Omental fat pad (tissue), 4 donors: Measurements from ENCODE around the gene CAMKK1. TPM values are rescaled to one million over a fixed set of nuclear protein-coding genes. Genes with fewer than 3 reads are reported as not detected.

ENCODE experiments used
- ATAC-seq: fragments of 150-250 bp; one replicate; pipeline ENCODE4 v1.9.1; 2016; ENCODE audit warnings: mild to moderate bottlenecking, moderate library complexity; ENCODE audit not compliant: low FRiP score
- DNase-seq: peaks from one replicate; pipeline ENCODE4 v3.0.0-alpha.2; 2019; ENCODE audit warnings: low spot score
- CTCF ChIP-seq, 3 donors: fragments of 450-650 bp; IDR thresholded peaks; one replicate each; pipeline ENCODE4 v1.5.1; 2016 to 2017; ENCODE audit warnings: antibody characterized with exemption in 3 of 3, mild to moderate bottlenecking in 3 of 3, moderate library complexity in 2 of 3
- total RNA-seq, 4 donors: library from RNA; depleted of rRNA; stranded (reverse); fragments of >200 nt; gene quantifications; one replicate each; pipeline ENCODE4 v1.1.0, GENCODE V29; 2016

Gene CAMKK1
- total RNA-seq, 4 donors from 2014 or later: 4.3 to 9.9 (median 8.2) TPM

- DNase-seq (no peak), ATAC-seq (no peak)
- TF ChIP-seq CTCF (IDR thresholded peaks at IDR 0.05): no peak
Observed at GRCh38 chr17:3905017-3905520, 12.2 kb upstream of the CAMKK1 start.

GRCh38 chr17:3904501-3904900, 11.6 kb upstream of the CAMKK1 start:
- ATAC-seq: no peak

GRCh38 chr17:3903881-3904290, 11.0 kb upstream of the CAMKK1 start:
- ATAC-seq (no peak), DNase-seq (no peak)
- no peak for TF ChIP-seq CTCF (IDR thresholded peaks at IDR 0.05)

More at GRCh38 chr17:3904501-3904900, 11.6 kb upstream of the CAMKK1 start:
- no peak for DNase-seq
- no peak for TF ChIP-seq CTCF (IDR thresholded peaks at IDR 0.05)

GRCh38 chr17:3903051-3903825, 10.4 kb upstream of the CAMKK1 start:
- no peak for TF ChIP-seq CTCF (IDR thresholded peaks at IDR 0.05)
- no peak for ATAC-seq
- no peak for DNase-seq

- no peak for TF ChIP-seq CTCF (IDR thresholded peaks at IDR 0.05)
- DNase-seq (no peak), ATAC-seq (no peak)
Observed at GRCh38 chr17:3900646-3901045, 7.8 kb upstream of the CAMKK1 start.

GRCh38 chr17:3897731-3898130, 4.9 kb upstream of the CAMKK1 start:
- DNase-seq (no peak), ATAC-seq (no peak)
- TF ChIP-seq CTCF (IDR thresholded peaks at IDR 0.05): no peak

- no peak for TF ChIP-seq CTCF (IDR thresholded peaks at IDR 0.05)
- ATAC-seq: no peak
- no peak for DNase-seq
Observed at GRCh38 chr17:3896968-3897235, 4.0 kb upstream of the CAMKK1 start.
